Inferior parietal cortex (tissue), 1 donor: ENCODE results near the gene SPINK5.

Experiments used
- DNase-seq: peaks from one replicate; pipeline ENCODE4 v3.0.0-alpha.2; 2016; ENCODE audit errors: extremely low spot score

Gene SPINK5

GRCh38 chr5:148091991-148092964, 28.5 kb downstream of the SPINK5 start:
- no peak for DNase-seq

- DNase-seq = no peak
These were observed 30.6 kb downstream of the SPINK5 start for GRCh38 chr5:148094336-148094735.

- no peak for DNase-seq
These were observed 40.4 kb downstream of the SPINK5 start for GRCh38 chr5:148104226-148104625.

- DNase-seq = no peak
These were observed 43.8 kb downstream of the SPINK5 start for GRCh38 chr5:148107608-148108007.

DNA sequence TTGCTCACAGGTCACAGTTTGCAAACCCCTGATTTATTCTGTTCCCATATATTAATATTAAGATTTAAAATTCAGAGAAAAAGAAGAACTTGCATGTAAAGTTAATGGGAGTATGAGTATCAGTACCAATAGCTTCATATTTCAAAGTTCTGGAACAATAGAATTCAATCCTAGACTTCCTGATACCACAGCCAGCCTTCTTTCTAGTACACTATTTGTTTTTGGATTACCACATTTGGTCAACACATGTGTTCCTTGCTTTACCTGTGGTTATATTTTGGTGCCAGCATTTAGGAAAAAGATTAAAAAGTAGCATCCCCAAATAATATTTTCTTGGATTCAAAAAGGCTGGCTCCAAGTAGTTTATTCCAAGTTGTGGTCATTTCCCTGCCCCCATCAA, 49.5 kb downstream of the SPINK5 start:
- no peak for DNase-seq

DNA sequence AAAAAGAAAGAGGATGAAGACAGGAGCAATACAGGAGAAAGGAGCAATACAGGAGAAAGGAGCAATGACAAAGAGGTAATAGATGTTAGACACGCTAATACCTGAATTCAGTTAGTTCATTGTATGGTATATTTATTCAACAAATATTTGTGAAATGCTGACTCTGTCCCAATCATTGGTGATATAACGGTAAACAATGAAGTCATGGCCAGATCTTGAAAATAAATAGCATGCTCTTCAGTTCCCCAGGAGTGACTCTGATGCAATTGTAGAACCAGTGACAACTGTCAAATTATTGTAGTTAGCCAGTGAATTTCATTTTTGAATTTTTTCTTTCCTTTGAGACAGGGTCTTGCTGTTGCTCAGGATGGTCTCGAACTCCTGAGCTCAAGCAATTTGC, 56.5 kb downstream of the SPINK5 start:
- no peak for DNase-seq

DNA sequence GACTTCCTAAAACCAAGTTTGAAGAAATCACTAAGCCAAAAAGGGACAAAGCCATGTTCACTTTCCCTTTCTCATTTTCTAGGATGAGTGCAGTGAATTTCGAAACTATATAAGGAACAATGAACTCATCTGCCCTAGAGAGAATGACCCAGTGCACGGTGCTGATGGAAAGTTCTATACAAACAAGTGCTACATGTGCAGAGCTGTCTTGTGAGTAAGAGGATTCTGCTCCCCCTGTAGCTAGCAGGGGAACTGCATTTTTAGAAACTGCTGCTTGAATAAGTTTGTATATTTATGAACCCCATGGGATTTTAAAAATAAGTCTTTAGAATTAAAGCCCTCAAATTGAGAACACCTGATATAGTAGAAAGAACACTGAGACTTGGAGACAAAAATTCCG, 61.9 kb downstream of the SPINK5 start:
- DNase-seq = no peak

DNA sequence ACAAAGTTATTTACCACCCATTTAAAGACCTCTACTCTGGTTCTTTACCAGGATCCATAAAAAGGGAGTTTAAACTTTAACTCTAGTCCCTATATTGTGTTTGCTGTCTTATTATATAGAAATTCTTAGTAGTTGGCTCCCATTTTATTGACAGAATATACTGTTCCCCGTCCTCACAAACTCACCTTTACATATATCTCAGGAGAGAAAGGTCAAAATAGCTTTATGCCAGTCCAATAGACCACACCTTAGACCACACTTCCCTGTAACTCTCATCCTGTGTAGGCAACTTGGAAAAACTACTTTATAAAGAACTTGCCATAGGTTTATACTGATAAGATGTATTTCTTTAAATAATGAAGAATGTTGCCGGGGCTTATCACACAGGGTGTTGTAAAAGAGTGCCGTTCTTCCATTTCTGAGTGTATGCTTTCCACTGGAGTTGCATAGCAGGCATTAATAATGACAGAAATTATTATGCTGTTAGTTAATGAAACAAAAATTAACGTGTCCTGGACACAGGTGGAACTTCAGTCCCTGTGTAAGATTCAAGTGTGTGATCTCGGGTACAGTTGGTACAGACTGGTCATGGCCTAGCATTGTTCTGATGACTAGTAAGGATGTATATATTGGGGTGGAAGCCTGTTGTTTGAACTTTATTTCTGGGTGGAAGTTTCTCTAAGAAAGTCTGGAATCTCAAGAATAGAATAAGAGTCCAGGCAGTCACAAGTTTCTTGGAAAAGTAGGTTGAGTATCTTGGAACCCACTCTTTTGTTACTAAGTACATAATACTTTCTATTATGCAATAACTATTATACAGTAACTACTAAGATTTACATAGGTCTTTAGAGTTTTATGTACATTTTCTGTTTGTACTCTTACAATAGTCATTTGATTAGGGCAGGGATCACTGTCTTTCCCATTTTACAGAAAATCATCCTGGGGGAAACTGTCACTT, 71.6 kb downstream of the SPINK5 start:
- DNase-seq = no peak

GRCh38 chr5:148140846-148141245, 77.1 kb downstream of the SPINK5 start:
- no peak for DNase-seq

DNA sequence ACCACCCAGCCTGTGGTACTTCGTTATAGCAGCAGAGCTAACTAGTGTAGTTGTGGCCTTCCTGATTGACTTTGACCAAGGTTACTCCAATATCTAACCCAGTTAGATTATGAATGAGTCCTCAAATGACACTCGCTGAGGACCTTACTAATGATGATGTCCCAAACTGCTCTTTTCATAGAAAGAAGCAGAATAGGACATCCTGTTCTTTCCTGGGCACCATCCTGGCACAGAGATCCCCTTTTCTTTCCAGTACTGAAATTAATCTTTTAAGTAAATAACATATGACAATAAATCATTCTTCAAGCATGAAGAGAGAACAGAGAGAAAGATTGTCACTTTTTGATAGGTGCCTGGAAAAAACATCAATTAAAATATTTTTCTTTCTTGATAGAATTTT, 77.9 kb downstream of the SPINK5 start:
- DNase-seq = no peak

DNA sequence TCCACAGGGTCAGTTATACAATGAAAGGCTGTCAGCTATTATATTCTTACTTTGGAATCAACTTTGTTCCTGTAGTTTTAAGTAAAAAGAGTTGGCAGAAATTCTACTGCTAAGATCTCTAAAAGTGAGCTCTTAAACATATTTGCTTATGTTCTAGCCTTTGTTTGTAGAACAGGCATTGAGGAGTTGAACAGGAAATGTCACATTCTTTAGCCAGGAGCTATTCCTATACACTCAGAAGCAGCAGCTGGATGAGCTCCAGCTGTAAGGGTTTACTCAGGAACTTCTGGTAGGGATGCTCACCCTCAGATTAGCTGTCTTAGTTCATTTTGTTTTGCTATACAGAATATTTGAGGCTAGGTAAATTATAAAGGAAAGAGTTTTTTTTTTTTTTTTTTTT, 82.1 kb downstream of the SPINK5 start:
- DNase-seq = no peak

DNA sequence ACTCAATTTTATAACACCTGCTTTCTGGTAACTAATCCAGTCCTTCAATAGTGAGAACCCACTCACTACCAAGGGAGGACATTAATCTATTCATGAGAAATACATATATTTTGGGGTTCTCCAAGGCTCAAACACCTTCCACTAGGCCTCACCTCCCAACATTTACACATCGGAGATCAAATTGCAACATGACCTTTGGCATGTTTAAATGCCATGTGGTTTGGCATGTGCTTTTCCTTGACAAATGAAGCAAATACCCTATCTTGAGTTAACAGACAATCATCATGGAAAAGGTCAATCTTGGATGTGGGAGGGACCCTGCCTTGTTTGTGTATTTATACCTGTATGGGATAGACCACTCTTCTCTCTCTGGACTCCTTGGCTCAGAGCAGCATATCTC, 82.7 kb downstream of the SPINK5 start:
- DNase-seq = no peak

DNA sequence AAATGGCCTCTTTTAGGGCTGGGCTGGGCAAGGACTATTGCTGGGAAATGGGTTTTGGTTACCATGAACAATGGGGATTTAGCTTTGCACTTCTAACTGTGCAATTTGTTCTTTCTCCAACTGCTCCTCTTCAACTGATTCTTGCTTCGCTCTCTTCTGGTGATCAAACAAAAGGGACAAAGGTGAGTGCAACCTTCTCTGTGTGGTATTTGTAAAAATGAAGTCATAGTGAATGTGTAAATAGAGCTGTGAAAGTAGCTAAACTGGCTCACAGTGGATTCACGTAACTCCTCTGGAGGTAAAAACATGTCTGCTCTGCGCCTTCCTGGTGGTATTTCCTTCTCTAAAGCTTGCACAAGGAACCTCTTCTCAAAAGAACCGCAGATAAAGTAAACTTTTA, 83.6 kb downstream of the SPINK5 start:
- DNase-seq = no peak

DNA sequence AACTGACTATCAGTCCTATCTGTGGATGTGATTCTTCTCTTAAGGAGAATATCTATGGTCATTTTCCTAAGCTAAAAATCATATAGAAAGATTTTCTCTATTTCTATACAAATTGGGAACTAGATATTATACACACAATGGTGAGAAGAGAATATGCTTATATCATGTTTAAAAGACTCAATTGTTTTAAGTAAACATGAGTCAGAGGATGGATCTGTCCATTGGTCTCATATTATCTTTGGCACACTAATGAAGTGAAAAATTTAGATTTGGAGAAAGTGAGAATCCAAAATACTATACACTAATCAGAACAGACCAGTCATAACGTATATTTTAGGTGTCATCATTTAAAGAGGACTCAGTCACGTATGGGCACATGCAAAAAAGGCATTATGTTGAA, 88.1 kb downstream of the SPINK5 start:
- DNase-seq = no peak

- DNase-seq = no peak
These were observed 89.0 kb downstream of the SPINK5 start for GRCh38 chr5:148152781-148153180.

- DNase-seq = no peak
These were observed 92.8 kb downstream of the SPINK5 start for GRCh38 chr5:148156609-148157008.

DNA sequence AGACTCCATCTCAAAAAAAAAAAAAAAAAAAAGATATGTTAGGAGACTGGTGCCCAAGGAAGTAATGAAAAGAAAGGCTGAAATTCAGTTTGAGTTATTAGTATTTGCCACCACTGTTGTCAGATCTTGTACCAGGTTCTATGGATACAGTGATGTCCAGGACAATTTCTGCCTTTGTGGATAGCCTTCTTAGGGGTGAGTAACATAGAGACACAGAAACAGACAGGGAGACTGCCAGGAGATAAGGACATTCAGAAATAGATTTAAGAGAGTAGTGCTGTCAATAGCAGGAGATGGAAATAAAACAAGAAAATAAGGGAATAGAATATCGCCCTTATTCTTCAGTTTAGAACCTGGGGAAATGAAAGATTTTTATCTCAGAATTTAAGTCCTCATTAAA, 98.3 kb downstream of the SPINK5 start:
- no peak for DNase-seq

DNA sequence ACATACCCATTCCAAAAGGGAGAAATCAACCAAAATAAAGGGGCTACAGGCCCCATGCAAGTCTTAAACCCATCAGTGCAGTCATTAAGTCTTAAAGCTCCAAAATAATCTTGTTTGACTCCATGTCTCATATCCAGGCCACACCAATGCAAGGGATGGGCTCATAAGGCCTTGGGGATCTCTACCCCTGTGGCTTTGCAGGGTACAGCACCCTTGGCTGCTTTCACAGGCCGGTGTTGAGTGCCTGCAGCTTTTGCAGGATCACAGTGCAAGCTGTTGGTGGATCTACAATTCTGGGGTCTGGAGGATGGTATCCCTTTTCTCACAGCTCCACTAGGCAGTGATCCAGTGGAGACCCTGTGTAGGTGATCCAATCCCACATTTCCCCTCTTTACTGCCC, 99.6 kb downstream of the SPINK5 start:
- DNase-seq = no peak

DNA sequence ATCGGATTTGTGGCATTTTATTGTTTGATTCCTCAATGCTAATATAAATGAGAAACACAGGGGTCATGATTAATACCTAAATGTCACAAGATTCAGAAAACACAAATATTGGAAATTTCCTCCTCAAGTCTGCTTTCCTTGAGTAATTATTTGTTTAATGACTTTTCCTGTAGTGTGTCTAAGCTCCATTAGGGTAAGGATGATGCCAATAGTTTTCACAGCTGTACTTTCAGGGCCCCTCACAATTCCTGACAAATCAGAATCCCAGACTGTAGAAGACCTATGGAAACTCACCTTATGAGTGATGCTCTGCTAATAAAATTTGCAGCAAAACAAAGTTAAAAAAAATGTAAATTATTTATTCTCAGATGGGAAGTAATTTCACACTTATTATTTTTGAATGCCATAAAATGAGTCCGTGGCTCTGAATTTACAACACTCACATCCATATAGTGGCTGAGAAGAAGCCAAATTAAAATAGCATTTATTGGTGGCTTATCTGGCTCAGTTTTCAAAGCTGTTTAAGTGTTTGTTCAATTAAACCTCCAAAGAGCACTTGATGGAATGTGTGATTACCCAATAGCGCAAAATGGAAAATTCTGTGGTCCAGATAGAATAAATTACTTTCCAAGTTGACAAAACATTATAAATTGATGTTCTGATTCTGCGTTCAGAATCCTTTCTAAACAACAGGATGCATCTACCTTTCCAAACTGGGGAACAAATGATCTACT, 102.9 kb downstream of the SPINK5 start:
- no peak for DNase-seq

- DNase-seq = no peak
These were observed 104.5 kb downstream of the SPINK5 start, which contains the start of gene SPINK14 for GRCh38 chr5:148168246-148168645. Gene SPINK14, plus strand, starts transcription at chr5:148168546. Its CDS starts 1,187 bp downstream, at chr5:148169733.

DNA sequence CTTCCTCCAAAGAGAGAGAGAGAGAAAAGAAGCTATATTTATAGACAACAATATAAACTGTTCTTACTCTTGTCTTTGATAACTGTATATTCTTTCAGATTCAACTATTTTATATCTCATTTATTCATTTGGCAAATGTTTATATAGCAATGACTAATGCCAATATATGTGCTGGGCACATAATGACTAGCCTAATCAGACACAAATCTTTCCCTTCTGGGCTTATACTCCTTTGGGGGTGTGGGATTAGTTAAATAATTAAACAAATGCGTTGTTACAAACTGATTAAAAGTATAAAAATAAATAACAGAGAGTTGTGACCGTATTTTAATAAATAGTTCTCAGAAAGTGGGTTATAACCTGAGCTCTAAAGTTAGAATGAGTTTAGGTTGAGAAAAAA, 108.6 kb downstream of the SPINK5 start:
- DNase-seq = no peak

- DNase-seq = no peak
These were observed 112.7 kb downstream of the SPINK5 start for GRCh38 chr5:148176480-148176879.
